Keratinocyte (primary cell): Measurements from ENCODE around the gene AUP1.

Experiments
- CTCF ChIP-seq, 3 experiments: IDR thresholded peaks in 1 of 3; conservative IDR thresholded peaks in 1 of 3; optimal IDR thresholded peaks in 1 of 3; 2 replicates in 2 of 3; 3 replicates in 1 of 3; pipeline versions ENCODE3 to v1.5.1; 2011; ENCODE audit warnings: low read length in 3 of 3, mild to moderate bottlenecking in 3 of 3, moderate library complexity in 2 of 3, control low read depth in 1 of 3, inconsistent platforms in 1 of 3; ENCODE audit not compliant: insufficient read depth in 2 of 3; ENCODE audit errors: extremely low read depth in 1 of 3
- EZH2 ChIP-seq: IDR thresholded peaks from one replicate; pipeline ENCODE4 v1.6.1; 2012; ENCODE audit warnings: inconsistent platforms, mild to moderate bottlenecking, low read length, moderate library complexity

- TF ChIP-seq EZH2 (no peak), CTCF (optimal IDR thresholded peaks at IDR 0.05 in 1 of 3, IDR thresholded peaks at IDR 0.05 in 1 of 3, conservative IDR thresholded peaks at IDR 0.05 in 1 of 3; ENCODE audit: extremely low read depth in 1 of 3, insufficient read depth in 2 of 3, low read length in 3 of 3) (no peak)
Observed at GRCh38 chr2:74526649-74527230, 2.8 kb downstream of the AUP1 start.
